ENCODE results near the gene SMIM45.

SMIM45 gene

GRCh38 chr22:41976961-41977566, 25.1 kb downstream of the SMIM45 start (continued):
- TF ChIP-seq PRDM4 (tag by site-specific recombination; IDR thresholded peaks at IDR 0.05) (no peak), ZNF354C (tag by site-specific recombination; IDR thresholded peaks at IDR 0.05; ENCODE audit: borderline replicate concordance, low read depth) (no peak), ZNF112 (tag by site-specific recombination; IDR thresholded peaks at IDR 0.05) (no peak), PBX3 (CRISPR knock-in tag; IDR thresholded peaks at IDR 0.05) (0 out of 2 replicates have a peak, but pooled peaks have one; percentile 47), ZNF266 (tag by site-specific recombination; IDR thresholded peaks at IDR 0.05; ENCODE audit: low read depth) (no peak), REST (tag by site-specific recombination; IDR thresholded peaks at IDR 0.05) (no peak), ZNF175 (tag by site-specific recombination; IDR thresholded peaks at IDR 0.05) (no peak), ZNF16 (tag by site-specific recombination; IDR thresholded peaks at IDR 0.05; ENCODE audit: low read depth) (no peak), OSR2 (tag by site-specific recombination; IDR thresholded peaks at IDR 0.05) (no peak)

- Histone ChIP-seq H3K27ac (ENCODE audit: extremely low read depth, low read depth, low read length) (no peak overlapping the region), H3K4me1 (ENCODE audit: control insufficient read depth, insufficient read depth, low read length) (peaks cover 3% of the 10 kb centered on the region; the same call in 1 of the 2 replicates), H3K36me3 (ENCODE audit: control insufficient read depth in 2 of 2, insufficient read depth in 1 of 2, low read length in 2 of 2) (no peaks in the 10 kb centered on the region), H3K4me3 (ENCODE audit: low read depth, low read length) (no peak overlapping the region), H3K9me3 (ENCODE audit: control insufficient read depth, insufficient read depth, low read depth, low read length) (no peaks in the 10 kb centered on the region)
- TF ChIP-seq ZSCAN30 (tag by site-specific recombination; IDR thresholded peaks at IDR 0.05) (no peak), ZNF398 (tag by site-specific recombination; IDR thresholded peaks at IDR 0.05) (peak; percentile 55; the same call in 1 of the 2 replicates), ZNF785 (tag by site-specific recombination; IDR thresholded peaks at IDR 0.05) (no peak), EGR2 (tag by site-specific recombination; IDR thresholded peaks at IDR 0.05; ENCODE audit: low read depth) (peak; percentile 59), ZFHX2 (tag by site-specific recombination; conservative IDR thresholded peaks at IDR 0.05) (peak; percentile 63)
- ChIA-PET POLR2A (no interaction called here), CTCF (no interaction called here)
These were observed 26.8 kb downstream of the SMIM45 start for GRCh38 chr22:41978732-41979131.
